ENCODE measurements around the gene CMTM4.

DNA sequence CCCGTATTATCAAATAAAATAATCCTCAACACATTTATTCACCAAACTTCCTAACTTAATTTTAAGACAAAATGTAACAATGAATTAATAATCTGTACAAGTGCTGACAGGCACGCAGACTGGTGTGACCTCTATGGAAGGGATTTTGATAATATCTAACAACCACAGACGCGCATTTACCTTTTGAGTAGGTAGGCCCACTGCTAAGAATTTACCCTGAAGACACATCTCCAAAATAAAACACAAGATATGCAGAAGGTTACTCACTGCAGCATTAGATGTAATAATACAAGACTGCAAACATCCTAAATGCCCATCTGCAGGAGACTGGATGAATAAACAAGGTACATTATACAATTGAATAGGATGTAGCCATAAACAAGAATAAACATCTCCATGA lies 22.7 kb upstream of the CMTM4 start:
- no peak for TF ChIP-seq POLR2A (IDR thresholded peaks at IDR 0.05; ENCODE audit: low read length)
- no peak for TF ChIP-seq GATA1 (IDR thresholded peaks at IDR 0.05; ENCODE audit: low read depth, low read length)

Measured in erythroblast (primary cell).